ENCODE data around the gene TARS2. TPM values are rescaled to one million over a fixed set of nuclear protein-coding genes. Genes with fewer than 3 reads are reported as not detected.
A peak's percentile ranks its signal among the peaks of the same experiment; 100 is the strongest.

Gene TARS2
- total RNA-seq (2022) (26.8 and 30.6 TPM in 2 replicates), Bru-seq, nascent RNA (percentile 60 among the genes with signal in this experiment), BruChase-seq, experiment 1, labeled RNA remaining after a 2-hour chase (percentile 61 among the genes with signal in this experiment), BruChase-seq, experiment 2, labeled RNA remaining after a 6-hour chase (percentile 67 among the genes with signal in this experiment)
- long read RNA-seq, transcript TARS2-204 (18 exons, 2,729 nt) = major isoform, 40 of 72 reads
- long read RNA-seq, transcript TARS2-214 (16 exons, 2,162 nt) = minor isoform, 8 of 72 reads
- long read RNA-seq, partial matches to known transcripts = 5 of 72 reads
- long read RNA-seq, other reads (novel, unspliced or antisense) = 19 of 72 reads

DNA sequence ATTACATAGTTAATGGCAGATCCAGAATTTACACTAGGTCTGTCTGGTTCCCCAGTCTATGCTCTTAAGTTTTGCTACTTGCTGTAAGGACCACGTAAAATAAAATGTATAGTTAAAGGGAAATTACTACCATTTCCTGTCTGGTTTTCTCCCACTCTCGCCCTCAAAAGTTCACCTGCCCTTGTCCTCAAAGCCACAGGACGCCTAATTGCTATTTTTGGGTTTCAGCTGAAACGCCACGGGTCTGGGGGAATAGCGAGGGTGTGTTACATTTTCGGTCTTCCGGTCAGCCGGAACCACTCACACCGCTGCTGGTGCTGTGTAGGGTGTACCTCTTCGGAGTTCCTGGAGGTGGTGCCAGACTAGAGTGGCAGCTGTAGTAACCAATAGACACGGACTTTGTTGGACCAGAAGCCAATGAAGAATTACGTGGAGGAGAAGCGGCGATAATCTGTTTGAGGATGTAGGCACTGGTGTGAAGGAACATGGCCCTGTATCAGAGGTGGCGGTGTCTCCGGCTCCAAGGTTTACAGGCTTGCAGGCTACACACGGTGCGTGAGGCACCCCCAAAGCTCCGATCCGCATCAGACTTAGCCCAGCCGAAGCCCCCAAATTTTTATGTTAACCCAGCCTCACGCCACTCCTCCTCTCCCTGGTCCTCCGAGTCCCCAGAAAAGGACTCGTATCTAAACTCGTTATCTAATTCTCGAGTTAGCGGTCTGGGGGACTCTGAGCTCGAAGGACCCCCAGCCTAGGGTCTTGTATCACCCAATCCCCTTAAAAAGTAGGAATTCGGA is at the start of gene TARS2:
Gene TARS2, plus strand, starts transcription at position 454 of the 797 bp plus-strand sequence. Its CDS starts 32 bp downstream, at position 486.
- no TSS peak for BruUV-seq (replicated peaks)
- Histone ChIP-seq H3K4me3 (ENCODE audit: low read depth, low read length) (peak within 1 kb of the TSS; percentile 78), H3K27me3 (replicated peaks; ENCODE audit: control insufficient read depth, insufficient read depth, low read length) (no peaks in the 10 kb centered on the region), H3K36me3 (ENCODE audit: control insufficient read depth, insufficient read depth, low read length) (no peaks in the 10 kb centered on the region), H3K9me3 (no peaks in the 10 kb centered on the region), H3K4me1 (no peaks in the 10 kb centered on the region)
- H3K9me3 Mint-ChIP-seq (ENCODE audit: unreplicated experiment) = no peaks in the 10 kb centered on the region
- peaks cover 8% of the 10 kb centered on the region for H3K4me1 Mint-ChIP-seq (ENCODE audit: low read depth, unreplicated experiment)
- peak within 1 kb of the TSS; percentile 80 for H3K4me3 Mint-ChIP-seq (ENCODE audit: unreplicated experiment)
- DNase-seq = peak; percentile 97 to 99
- CTCF ChIA-PET = interaction anchor here (0.8 kb wide), 1 partner anchor 349 kb away, joined by 4 read pairs; no protein-coding TSS in a partner anchor
- intact Hi-C loops (cut with micrococcal nuclease; ENCODE audit: unreplicated experiment) = loop anchor here (1.0 to 5.0 kb wide), 3 partner anchors 29 to 60 kb away; partner anchors contain the start of gene ADAMTSL4
- H3K27me3 Mint-ChIP-seq (ENCODE audit: insufficient read depth, unreplicated experiment) = no peaks in the 10 kb centered on the region
- TF ChIP-seq, protein P1, sequence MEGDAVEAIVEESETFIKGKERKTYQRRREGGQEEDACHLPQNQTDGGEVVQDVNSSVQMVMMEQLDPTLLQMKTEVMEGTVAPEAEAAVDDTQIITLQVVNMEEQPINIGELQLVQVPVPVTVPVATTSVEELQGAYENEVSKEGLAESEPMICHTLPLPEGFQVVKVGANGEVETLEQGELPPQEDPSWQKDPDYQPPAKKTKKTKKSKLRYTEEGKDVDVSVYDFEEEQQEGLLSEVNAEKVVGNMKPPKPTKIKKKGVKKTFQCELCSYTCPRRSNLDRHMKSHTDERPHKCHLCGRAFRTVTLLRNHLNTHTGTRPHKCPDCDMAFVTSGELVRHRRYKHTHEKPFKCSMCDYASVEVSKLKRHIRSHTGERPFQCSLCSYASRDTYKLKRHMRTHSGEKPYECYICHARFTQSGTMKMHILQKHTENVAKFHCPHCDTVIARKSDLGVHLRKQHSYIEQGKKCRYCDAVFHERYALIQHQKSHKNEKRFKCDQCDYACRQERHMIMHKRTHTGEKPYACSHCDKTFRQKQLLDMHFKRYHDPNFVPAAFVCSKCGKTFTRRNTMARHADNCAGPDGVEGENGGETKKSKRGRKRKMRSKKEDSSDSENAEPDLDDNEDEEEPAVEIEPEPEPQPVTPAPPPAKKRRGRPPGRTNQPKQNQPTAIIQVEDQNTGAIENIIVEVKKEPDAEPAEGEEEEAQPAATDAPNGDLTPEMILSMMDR (IDR thresholded peaks at IDR 0.05; ENCODE audit: insufficient read depth in 1 of 2, low read depth in 1 of 2, low read length in 1 of 2, severe bottlenecking in 1 of 2, unreplicated experiment in 1 of 2) = peak in 1 of 2 experiments; percentile 35
- H3K36me3 Mint-ChIP-seq (ENCODE audit: insufficient read depth, unreplicated experiment) = peaks cover 27% of the 10 kb centered on the region
- peak within 1 kb of the TSS; percentile 85 for H3K27ac Mint-ChIP-seq (ENCODE audit: unreplicated experiment)
- POLR2A ChIA-PET = interaction anchor here (0.6 to 1.0 kb wide), 2 partner anchors 46 to 96 kb away, joined by 3 to 8 read pairs; no protein-coding TSS in a partner anchor

- intact Hi-C loops (cut with micrococcal nuclease; ENCODE audit: unreplicated experiment) = no loop called here
- Histone ChIP-seq H3K27me3 (replicated peaks; ENCODE audit: control insufficient read depth, insufficient read depth, low read length) (no peaks in the 10 kb centered on the region), H3K36me3 (ENCODE audit: control insufficient read depth, insufficient read depth, low read length) (peaks cover 2% of the 10 kb centered on the region), H3K9me3 (no peaks in the 10 kb centered on the region), H3K4me1 (no peaks in the 10 kb centered on the region), H3K4me3 (ENCODE audit: low read depth, low read length) (no peak overlapping the region)
- no peak overlapping the region for H3K27ac Mint-ChIP-seq (ENCODE audit: unreplicated experiment)
- H3K36me3 Mint-ChIP-seq (ENCODE audit: insufficient read depth, unreplicated experiment) = peaks cover 42% of the 10 kb centered on the region
- TF ChIP-seq, protein P1 (IDR thresholded peaks at IDR 0.05; ENCODE audit: insufficient read depth in 1 of 2, low read depth in 1 of 2, low read length in 1 of 2, severe bottlenecking in 1 of 2, unreplicated experiment in 1 of 2) = no peak
- no peaks in the 10 kb centered on the region for H3K27me3 Mint-ChIP-seq (ENCODE audit: insufficient read depth, unreplicated experiment)
- DNase-seq = no peak
- no peak overlapping the region for H3K4me3 Mint-ChIP-seq (ENCODE audit: unreplicated experiment)
- ChIA-PET CTCF (no interaction called here), POLR2A (no interaction called here)
- BruUV-seq (replicated peaks) = no TSS peak
- H3K9me3 Mint-ChIP-seq (ENCODE audit: unreplicated experiment) = no peaks in the 10 kb centered on the region
- no peaks in the 10 kb centered on the region for H3K4me1 Mint-ChIP-seq (ENCODE audit: low read depth, unreplicated experiment)
Observed at GRCh38 chr1:150441121-150441520, 46.1 kb upstream of the TARS2 start.

- H3K9me3 ChIP-seq = no peaks in the 10 kb centered on the region
- Mint-ChIP-seq H3K36me3 (ENCODE audit: insufficient read depth, unreplicated experiment) (peaks cover 59% of the 10 kb centered on the region), H3K4me3 (ENCODE audit: unreplicated experiment) (no peak overlapping the region), H3K9me3 (ENCODE audit: unreplicated experiment) (no peaks in the 10 kb centered on the region), H3K4me1 (ENCODE audit: low read depth, unreplicated experiment) (no peaks in the 10 kb centered on the region), H3K27ac (ENCODE audit: unreplicated experiment) (no peak overlapping the region), H3K27me3 (ENCODE audit: insufficient read depth, unreplicated experiment) (no peaks in the 10 kb centered on the region)
- TF ChIP-seq, protein P1 (IDR thresholded peaks at IDR 0.05; ENCODE audit: insufficient read depth in 1 of 2, low read depth in 1 of 2, low read length in 1 of 2, severe bottlenecking in 1 of 2, unreplicated experiment in 1 of 2) = no peak
- ChIA-PET POLR2A (no interaction called here), CTCF (no interaction called here)
- peaks cover 2% of the 10 kb centered on the region for H3K36me3 ChIP-seq (ENCODE audit: control insufficient read depth, insufficient read depth, low read length)
- intact Hi-C loops (cut with micrococcal nuclease; ENCODE audit: unreplicated experiment) = no loop called here
- no TSS peak for BruUV-seq (replicated peaks)
- no peak overlapping the region for H3K4me3 ChIP-seq (ENCODE audit: low read depth, low read length)
- H3K27me3 ChIP-seq (replicated peaks; ENCODE audit: control insufficient read depth, insufficient read depth, low read length) = no peaks in the 10 kb centered on the region
- H3K4me1 ChIP-seq = no peaks in the 10 kb centered on the region
- no peak for DNase-seq
Observed at GRCh38 chr1:150444232-150444631, 43.0 kb upstream of the TARS2 start.

Measured in Caco-2 (cell line).